K562 (cell line): ENCODE measurements around the gene YIPF1. TPM values are rescaled to one million over a fixed set of nuclear protein-coding genes. Genes with fewer than 3 reads are reported as not detected.

ENCODE experiments used
- ATAC-seq: fragments of 200-7000 bp; cut with Tn5 transposase; 3 replicates; pipeline ENCODE4 v1.9.1; 2020; ENCODE audit warnings: moderate library complexity
- BruUV-seq: library from RNA; stranded (reverse); fragments of 400-500 nt; replicated peaks from 2 replicates; lab custom pipeline; 2021; lab: Mats Ljungman, UMichigan
- CTCF ChIA-PET: fragments of 300-600 bp; formaldehyde crosslinking; extraction: SDS; loops from one replicate; lab custom pipeline; 2021; ENCODE audit warnings: low intra/inter-chr PET ratio; lab: Yijun Ruan, JAX
- POLR2A ChIA-PET: fragments of 300-600, 350-650 bp; sonication (Branson Sonifier 250); formaldehyde crosslinking; extraction: SDS; loops from one replicate; lab custom pipeline; 2021; ENCODE audit warnings: antibody characterized with exemption, inconsistent platforms; lab: Yijun Ruan, JAX
- DNase-seq, 4 experiments: peaks; one replicate each; pipeline versions ENCODE4 v3.0.0 to v3.0.0-alpha.2; 2011 to 2018; ENCODE audit warnings: low spot score in 3 of 4, mixed read lengths in 3 of 4; ENCODE audit errors: extremely low read depth in 1 of 4
- FAIRE-seq: peaks from 2 replicates; lab custom pipeline; 2011; peaks lifted over from hg19 to GRCh38; lab: Jason Lieb, UNC
- H2AFZ ChIP-seq: 2 replicates; pipeline ENCODE4 v1.6.0; 2011; ENCODE audit warnings: low read depth, low read length, control low read depth, inconsistent platforms
- H3K27ac ChIP-seq: fragments of 200-600 bp; 3 replicates; pipeline ENCODE4 v1.8.0; 2011; ENCODE audit warnings: low read depth, mild to moderate bottlenecking, control low read depth, inconsistent platforms, low read length, moderate library complexity, mixed read lengths; ENCODE audit errors: extremely low read depth
- H3K27me3 ChIP-seq, 2 experiments: fragments of 300-600 bp in 1 of 2; 2 replicates in 1 of 2; 3 replicates in 1 of 2; pipeline versions ENCODE4 v1.6.0 to v1.8.0; 2011; ENCODE audit warnings: inconsistent platforms in 2 of 2, low read length in 2 of 2, mild to moderate bottlenecking in 1 of 2, mixed read lengths in 1 of 2, moderate library complexity in 1 of 2; ENCODE audit not compliant: control insufficient read depth in 2 of 2, insufficient read depth in 2 of 2
- H3K36me3 ChIP-seq: fragments of 300-600 bp; 3 replicates; pipeline ENCODE4 v1.8.0; 2011; ENCODE audit warnings: mild to moderate bottlenecking, low read length, inconsistent platforms; ENCODE audit not compliant: control insufficient read depth, insufficient read depth
- H3K4me1 ChIP-seq, 2 experiments: fragments of 200-600 bp in 1 of 2; replicated peaks in 1 of 2; 2 replicates in 1 of 2; 3 replicates in 1 of 2; pipeline versions ENCODE4 v1.5.1 to v1.8.0; 2011; ENCODE audit warnings: inconsistent platforms in 2 of 2, low read length in 2 of 2, mild to moderate bottlenecking in 1 of 2, mixed read lengths in 1 of 2, moderate library complexity in 1 of 2; ENCODE audit not compliant: control insufficient read depth in 2 of 2, insufficient read depth in 2 of 2
- H3K4me2 ChIP-seq: 2 replicates; pipeline ENCODE4 v1.6.1; 2011; ENCODE audit warnings: low read length, control low read depth, inconsistent platforms, mixed read lengths; ENCODE audit not compliant: insufficient read depth
- H3K4me3 ChIP-seq: fragments of 200-600 bp; sonication (generic), shearing (Covaris generic); 2 replicates; pipeline ENCODE4 v1.5.1; 2016; ENCODE audit warnings: control low read depth, inconsistent platforms
- H3K79me2 ChIP-seq: fragments of 200-600 bp; 3 replicates; pipeline ENCODE4 v1.8.0; 2011; ENCODE audit warnings: low read length, inconsistent platforms; ENCODE audit not compliant: control insufficient read depth, insufficient read depth
- H3K9ac ChIP-seq, 2 experiments: 2 replicates each; pipeline versions ENCODE4 v1.6.0 to v1.6.1; 2011; ENCODE audit warnings: low read depth in 2 of 2, low read length in 2 of 2, control low read depth in 1 of 2, inconsistent platforms in 1 of 2, mild to moderate bottlenecking in 1 of 2, mixed read lengths in 1 of 2; ENCODE audit not compliant: insufficient read depth in 1 of 2
- H3K9me1 ChIP-seq: one replicate; pipeline ENCODE4 v1.6.0; 2011; ENCODE audit warnings: inconsistent platforms, mild to moderate bottlenecking, low read length, moderate library complexity; ENCODE audit not compliant: control insufficient read depth, insufficient read depth
- H3K9me3 ChIP-seq: replicated peaks from 2 replicates; pipeline ENCODE4 v1.5.1; 2011; ENCODE audit warnings: low read depth, low read length, inconsistent platforms; ENCODE audit not compliant: control insufficient read depth, insufficient read depth
- H4K20me1 ChIP-seq: replicated peaks from 2 replicates; pipeline ENCODE4 v1.6.1; 2011; ENCODE audit warnings: low read length, inconsistent platforms, mixed read lengths; ENCODE audit not compliant: control insufficient read depth, insufficient read depth
- FOSL1 ChIP-seq: fragments of 200-800 bp; sonication (Bioruptor generic); conservative IDR thresholded peaks from 2 replicates; pipeline ENCODE4 v1.6.1; 2016; ENCODE audit warnings: missing genetic modification characterization, missing compliant biosample characterization
- KDM1A ChIP-seq, 2 experiments: fragments of 450-650 bp; IDR thresholded peaks; 2 replicates each; pipeline ENCODE4 v1.6.1; 2016; ENCODE audit warnings: mild to moderate bottlenecking in 2 of 2
- PKNOX1 ChIP-seq: fragments of 450-650 bp; IDR thresholded peaks from 2 replicates; pipeline ENCODE4 v1.6.1; 2016
- RBFOX2 ChIP-seq: fragments of 200-400 bp; formaldehyde crosslinking; IDR thresholded peaks from 2 replicates; pipeline ENCODE4 v1.6.1; 2017; ENCODE audit warnings: low read depth, mild to moderate bottlenecking, low read length, moderate library complexity
- USF1 ChIP-seq: sonication (generic); formaldehyde crosslinking; IDR thresholded peaks from 2 replicates; pipeline ENCODE4 v1.9.0; 2022; ENCODE audit warnings: mild to moderate bottlenecking, missing genetic modification reagents
- USF2 ChIP-seq: sonication (generic); formaldehyde crosslinking; IDR thresholded peaks from 2 replicates; pipeline ENCODE4 v1.5.0; 2020; ENCODE audit warnings: missing genetic modification reagents
- ZBED1 ChIP-seq: IDR thresholded peaks from 2 replicates; pipeline ENCODE4 v1.6.1; 2014
- ZBTB8A ChIP-seq: fragments of 450-650 bp; IDR thresholded peaks from 2 replicates; pipeline ENCODE4 v1.6.1; 2018; ENCODE audit warnings: mild to moderate bottlenecking, moderate library complexity; ENCODE audit not compliant: partially characterized antibody
- WGBS: fragments of 100-300 bp; shearing (Covaris generic); methylation state at CpG from one replicate; pipeline ENCODE4 v1.1.6; 2016; ENCODE audit warnings: low coverage, mixed read lengths; ENCODE audit not compliant: insufficient coverage; ENCODE audit errors: missing lambda C conversion rate; 5-methylcytosine and 5-hydroxymethylcytosine counted together
- in situ Hi-C: fragments of 300-500 bp; cut with MboI; formaldehyde crosslinking; loops from 4 replicates; pipeline ENCODE4 v1.15.0; 2018; ENCODE audit warnings: inconsistent platforms, mixed read lengths
- intact Hi-C: fragments of 100-400 bp; cut with micrococcal nuclease; formaldehyde crosslinking; loops from 2 replicates; pipeline ENCODE4 v1.14.2; 2022
- polyA plus RNA-seq, 8 experiments: library from polyadenylated mRNA; depleted of rRNA in 4 of 8; stranded (reverse) in 5 of 8; unstranded in 3 of 8; fragments of >200 nt; fragmentation: Nextera tagmentation in 2 of 8; fragmentation: Illumina TruSeq in 1 of 8; extraction: Ambion mirVana in 2 of 8; extraction: Trizol in 1 of 8; gene quantifications; 2 replicates each; pipeline versions ENCODE4 v1.2.1 to v1.2.3, GENCODE V29; 2011 to 2014; ENCODE audit warnings: inconsistent platforms in 1 of 8, missing spikeins in 1 of 8
- total RNA-seq, 7 experiments: library from RNA; depleted of rRNA in 6 of 7; stranded (reverse); fragments of >200 nt in 6 of 7; fragmentation: Illumina TruSeq in 2 of 7; extraction: Trizol in 2 of 7; gene quantifications; 2 replicates each; pipeline versions ENCODE4 v1.2.1 to v1.2.3, GENCODE V29; 2011 to 2021; ENCODE audit warnings: low replicate concordance in 1 of 7

Gene YIPF1
- total and polyA plus RNA-seq, 9 of the 15 experiments (the other 6 are each of a cell fraction or from before 2014, with no cell fraction given) = 11.5 to 37.5 (median 19.2) TPM

GRCh38 chr1:53919675-53920066, 30.1 kb upstream of the YIPF1 start:
- Histone ChIP-seq H3K9me1 (no peaks in the 10 kb centered on the region), H3K4me1 (no peaks in the 10 kb centered on the region), H3K9me3 (no peaks in the 10 kb centered on the region), H3K36me3 (peaks cover 58% of the 10 kb centered on the region), H3K4me3 (no peak overlapping the region), H2AFZ (no peak overlapping the region), H3K27ac (no peak overlapping the region), H3K4me2 (no peak overlapping the region), H3K27me3 (no peaks in the 10 kb centered on the region), H4K20me1 (no peaks in the 10 kb centered on the region), H3K79me2 (no peaks in the 10 kb centered on the region), H3K9ac (no peak overlapping the region)
- POLR2A ChIA-PET = interaction anchor here (0.6 to 1.1 kb wide), 2 partner anchors 9 to 259 kb away, joined by 3 to 4 read pairs; no protein-coding TSS in a partner anchor
- CTCF ChIA-PET = no interaction called here
- DNase-seq = no peak
- ATAC-seq = peak; percentile 60
- no peak for FAIRE-seq
- in situ Hi-C loops (no loop called here), intact Hi-C loops (no loop called here)
- no TSS peak for BruUV-seq
- WGBS = 45% methylated on average over 3 of the region's 3 CpGs
- TF ChIP-seq ZBTB8A = no peak
- peak; percentile 34; the same call in 1 of the 2 replicates for TF ChIP-seq FOSL1 (tag)
- peak; percentile 57; the same call in 1 of the 2 replicates for TF ChIP-seq PKNOX1
- TF ChIP-seq, all 486 proteins: peak for 2

- H3K9me3 ChIP-seq = no peaks in the 10 kb centered on the region
- ChIA-PET CTCF (no interaction called here), POLR2A (interaction anchor here (0.7 to 1.2 kb wide), 4 partner anchors 20 to 176 kb away, joined by 3 to 4 read pairs (median 4); no protein-coding TSS in a partner anchor)
- TF ChIP-seq USF1 (peak; percentile 80), ZBED1 (no peak), KDM1A (IDR thresholded peaks at IDR 0.05) (peak; percentile 22 to 49; a peak in 2 of 4 replicates), USF2 (CRISPR knock-in tag) (peak; percentile 81), RBFOX2 (no peak)
- no peaks in the 10 kb centered on the region; a peak in 1 of 5 replicates for H3K4me1 ChIP-seq
- no peak for FAIRE-seq
- in situ Hi-C loops (no loop called here), intact Hi-C loops (no loop called here)
- H3K9me1 ChIP-seq = peaks cover 4% of the 10 kb centered on the region
- no peaks in the 10 kb centered on the region for H4K20me1 ChIP-seq
- H3K4me3 ChIP-seq = no peak overlapping the region
- no peak overlapping the region for H2AFZ ChIP-seq
- H3K27ac ChIP-seq = no peak overlapping the region
- H3K27me3 ChIP-seq = no peaks in the 10 kb centered on the region
- BruUV-seq = no TSS peak
- H3K4me2 ChIP-seq = no peak overlapping the region
- no peak overlapping the region for H3K9ac ChIP-seq
- peak; percentile 52; the same call in 2 of the 3 replicates for ATAC-seq
- H3K36me3 ChIP-seq = peaks cover 49% of the 10 kb centered on the region
- WGBS = 68% methylated on average over 5 of the region's 5 CpGs
- DNase-seq = peak in 3 of 4 experiments; percentile 10 to 42 (median 38)
- H3K79me2 ChIP-seq = no peaks in the 10 kb centered on the region
Observed at GRCh38 chr1:53918343-53918742, 28.7 kb upstream of the YIPF1 start.
